ENCODE measurements around the gene NXN. TPM values are rescaled to one million over a fixed set of nuclear protein-coding genes. Genes with fewer than 3 reads are reported as not detected.
"Not testable (repeated sequence)": the region's sequence is repeated elsewhere in the genome, so short reads cannot be mapped to it uniquely, and the experiment has no call there.

NXN gene
- total and polyA plus RNA-seq, 3 donors from 2014 or later, result 22.9 to 26.0 (median 23.0) TPM

- H3K36me3 ChIP-seq (ENCODE audit: low read depth, missing control alignments), result no peaks in the 10 kb centered on the region
- no peaks in the 10 kb centered on the region for H3K9me3 ChIP-seq
- 34 to 45% methylated on average over 21 to 26 of the region's 26 CpGs for WGBS, 2 donors
- no peaks in the 10 kb centered on the region for H3K27me3 ChIP-seq
- H3K27ac ChIP-seq, result peak overlapping the region; percentile 68 to 85
- H3K4me3 ChIP-seq, result no peak overlapping the region
- DNase-seq, result peak; percentile 83
- peaks cover 38% of the 10 kb centered on the region for H3K4me1 ChIP-seq
- TF ChIP-seq, protein P1, sequence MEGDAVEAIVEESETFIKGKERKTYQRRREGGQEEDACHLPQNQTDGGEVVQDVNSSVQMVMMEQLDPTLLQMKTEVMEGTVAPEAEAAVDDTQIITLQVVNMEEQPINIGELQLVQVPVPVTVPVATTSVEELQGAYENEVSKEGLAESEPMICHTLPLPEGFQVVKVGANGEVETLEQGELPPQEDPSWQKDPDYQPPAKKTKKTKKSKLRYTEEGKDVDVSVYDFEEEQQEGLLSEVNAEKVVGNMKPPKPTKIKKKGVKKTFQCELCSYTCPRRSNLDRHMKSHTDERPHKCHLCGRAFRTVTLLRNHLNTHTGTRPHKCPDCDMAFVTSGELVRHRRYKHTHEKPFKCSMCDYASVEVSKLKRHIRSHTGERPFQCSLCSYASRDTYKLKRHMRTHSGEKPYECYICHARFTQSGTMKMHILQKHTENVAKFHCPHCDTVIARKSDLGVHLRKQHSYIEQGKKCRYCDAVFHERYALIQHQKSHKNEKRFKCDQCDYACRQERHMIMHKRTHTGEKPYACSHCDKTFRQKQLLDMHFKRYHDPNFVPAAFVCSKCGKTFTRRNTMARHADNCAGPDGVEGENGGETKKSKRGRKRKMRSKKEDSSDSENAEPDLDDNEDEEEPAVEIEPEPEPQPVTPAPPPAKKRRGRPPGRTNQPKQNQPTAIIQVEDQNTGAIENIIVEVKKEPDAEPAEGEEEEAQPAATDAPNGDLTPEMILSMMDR (IDR thresholded peaks at IDR 0.05), result peak; percentile 48 to 62 (median 50)
- no peak for TF ChIP-seq POLR2A (IDR thresholded peaks at IDR 0.05)
- intact Hi-C loops (cut with DNase I; ENCODE audit: low total_unique reads), result loop anchor here (10.0 kb wide), 1 partner anchor 105 kb away; no protein-coding TSS in a partner anchor
Observed at GRCh38 chr17:879546-880442, 99.8 kb downstream of the NXN start.

- H3K4me3 ChIP-seq, result no peak overlapping the region
- H3K9me3 ChIP-seq, result no peaks in the 10 kb centered on the region
- intact Hi-C loops (cut with DNase I; ENCODE audit: low total_unique reads), result loop anchor here (10.0 kb wide), 1 partner anchor 107 kb away; no protein-coding TSS in a partner anchor
- H3K4me1 ChIP-seq, result peaks cover 26% of the 10 kb centered on the region
- DNase-seq, result no peak
- WGBS, 2 donors, result 86 to 92% methylated on average over 14 of the region's 14 CpGs
- H3K27ac ChIP-seq, result no peak overlapping the region
- no peaks in the 10 kb centered on the region for H3K27me3 ChIP-seq
- TF ChIP-seq, protein P1 (IDR thresholded peaks at IDR 0.05), result no peak
- no peak for TF ChIP-seq POLR2A (IDR thresholded peaks at IDR 0.05)
- H3K36me3 ChIP-seq (ENCODE audit: low read depth, missing control alignments), result no peaks in the 10 kb centered on the region
Observed at GRCh38 chr17:877630-878029, 101.9 kb downstream of the NXN start.

DNA sequence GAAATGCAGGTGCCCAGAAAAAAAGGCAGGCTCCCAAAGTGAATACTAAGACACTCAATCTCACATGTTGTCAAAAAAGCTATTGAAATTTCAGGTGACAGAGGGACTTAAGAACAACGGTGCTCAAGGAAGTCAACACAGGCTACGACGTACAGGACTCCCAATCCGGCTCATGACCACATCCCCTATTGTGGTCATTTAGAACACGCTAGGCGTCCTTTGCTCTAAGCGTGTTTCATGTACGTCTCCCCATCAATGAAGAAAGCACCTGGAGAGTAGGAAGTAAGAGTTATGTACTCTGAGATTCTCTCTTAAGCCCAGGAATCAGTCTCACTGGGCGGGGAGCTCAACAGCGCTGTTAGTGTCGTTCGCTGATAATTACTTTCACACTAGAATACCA, 103.3 kb downstream of the NXN start:
- H3K36me3 ChIP-seq (ENCODE audit: low read depth, missing control alignments), result no peaks in the 10 kb centered on the region
- DNase-seq, result no peak
- H3K27me3 ChIP-seq, result no peaks in the 10 kb centered on the region
- H3K9me3 ChIP-seq, result no peaks in the 10 kb centered on the region
- H3K27ac ChIP-seq, result no peak overlapping the region
- H3K4me3 ChIP-seq, result no peak overlapping the region
- H3K4me1 ChIP-seq, result peaks cover 23% of the 10 kb centered on the region
- intact Hi-C loops (cut with DNase I; ENCODE audit: low total_unique reads), result loop anchor here (10.0 kb wide), 1 partner anchor 109 kb away; no protein-coding TSS in a partner anchor
- no peak for TF ChIP-seq POLR2A (IDR thresholded peaks at IDR 0.05)
- TF ChIP-seq, protein P1 (IDR thresholded peaks at IDR 0.05), result no peak
- 90 to 92% methylated on average over 12 of the region's 12 CpGs for WGBS, 2 donors

GRCh38 chr17:874590-874989, 105.0 kb downstream of the NXN start:
- not testable (repeated sequence) for H3K36me3 ChIP-seq (ENCODE audit: low read depth, missing control alignments); H3K27ac ChIP-seq; H3K27me3 ChIP-seq; DNase-seq; H3K9me3 ChIP-seq; H3K4me3 ChIP-seq; H3K4me1 ChIP-seq
- intact Hi-C loops (cut with DNase I; ENCODE audit: low total_unique reads), result loop anchor here (10.0 kb wide), 1 partner anchor 110 kb away; no protein-coding TSS in a partner anchor
- WGBS, 2 donors, result 92 to 94% methylated on average over 2 of the region's 2 CpGs

DNA sequence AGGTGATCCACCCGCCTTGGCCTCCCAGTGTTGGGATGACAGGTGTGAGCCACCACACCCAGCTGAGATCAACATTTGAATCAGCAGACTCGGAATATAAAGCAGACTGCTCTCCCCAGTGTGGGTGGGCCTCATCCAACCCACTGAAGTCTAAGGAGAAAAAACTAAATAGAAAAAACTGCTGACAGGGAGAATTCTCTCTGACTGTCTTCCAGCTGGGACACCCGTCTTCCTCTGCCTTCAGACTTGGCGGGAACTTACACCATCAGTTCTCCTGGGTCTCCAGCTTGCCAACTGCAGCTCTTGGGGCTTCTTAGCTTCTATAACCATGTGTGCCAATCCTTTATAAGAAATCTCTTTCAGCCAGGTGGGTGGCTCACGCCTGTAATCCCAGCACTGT, 106.7 kb downstream of the NXN start:
- Histone ChIP-seq H3K9me3 (no peaks in the 10 kb centered on the region), H3K36me3 (ENCODE audit: low read depth, missing control alignments) (no peaks in the 10 kb centered on the region), H3K27me3 (no peaks in the 10 kb centered on the region), H3K4me3 (no peak overlapping the region), H3K27ac (no peak overlapping the region), H3K4me1 (no peaks in the 10 kb centered on the region)
- no peak for DNase-seq
- TF ChIP-seq, protein P1 (IDR thresholded peaks at IDR 0.05), result no peak
- no peak for TF ChIP-seq POLR2A (IDR thresholded peaks at IDR 0.05)
- intact Hi-C loops (cut with DNase I; ENCODE audit: low total_unique reads), result loop anchor here (10.0 kb wide), 1 partner anchor 112 kb away; no protein-coding TSS in a partner anchor
- 91 to 97% methylated on average over 4 to 5 of the region's 5 CpGs for WGBS, 2 donors
